A549 (cell line): ENCODE data around the gene ROR1. TPM values are rescaled to one million over a fixed set of nuclear protein-coding genes. Genes with fewer than 3 reads are reported as not detected.
A peak's percentile ranks its signal among the peaks of the same experiment; 100 is the strongest.

ENCODE experiments used
- ATAC-seq, 2 experiments: fragments of 200-7000 bp in 1 of 2; fragments of >200 bp in 1 of 2; cut with Nextera tagmentation in 1 of 2; cut with Tn5 transposase in 1 of 2; 3 replicates each; pipeline versions ENCODE4 v1.8.0 to v1.9.1; 2018 to 2020; ENCODE audit warnings: mild to moderate bottlenecking in 1 of 2, moderate library complexity in 1 of 2
- CTCF ChIA-PET: fragments of 300-600 bp; sonication (Branson Sonifier 250); formaldehyde crosslinking; extraction: SDS; loops from one replicate; lab custom pipeline; 2021; ENCODE audit warnings: antibody characterized with exemption, inconsistent platforms; lab: Yijun Ruan, JAX
- POLR2A ChIA-PET: fragments of 350-600 bp; formaldehyde crosslinking; extraction: SDS; loops from one replicate; lab custom pipeline; 2021; ENCODE audit warnings: antibody characterized with exemption, inconsistent platforms; lab: Yijun Ruan, JAX
- DNase-seq, 2 experiments: peaks; one replicate each; pipeline versions ENCODE4 v3.0.0 to v3.0.0-alpha.2; 2011 to 2016; ENCODE audit warnings: low read depth in 1 of 2, low spot score in 1 of 2
- FAIRE-seq: peaks from 2 replicates; lab custom pipeline; 2011; peaks lifted over from hg19 to GRCh38; lab: Jason Lieb, UNC
- H3K27ac ChIP-seq, 2 experiments: fragments of >200 bp; sonication (Bioruptor Twin); formaldehyde crosslinking; 3 replicates each; pipeline ENCODE4 v1.5.1; 2016 to 2017
- H3K4me1 ChIP-seq: fragments of >200 bp; sonication (Bioruptor Twin); formaldehyde crosslinking; 3 replicates; pipeline ENCODE4 v1.6.1; 2016
- H3K4me2 ChIP-seq: fragments of >200 bp; sonication (Bioruptor Twin); formaldehyde crosslinking; 3 replicates; pipeline ENCODE4 v1.6.1; 2016
- H3K4me3 ChIP-seq: fragments of >200 bp; sonication (Bioruptor Twin); formaldehyde crosslinking; 3 replicates; pipeline ENCODE4 v1.5.1; 2016
- H3K9me3 ChIP-seq: fragments of >200 bp; sonication (Bioruptor Twin); formaldehyde crosslinking; 3 replicates; pipeline ENCODE4 v1.6.1; 2016
- ATOH8 ChIP-seq: fragments of 250-450 bp; sonication (Bioruptor Pico); IDR thresholded peaks from 2 replicates; pipeline ENCODE4 v1.5.0; 2020; ENCODE audit warnings: low read depth, mild to moderate bottlenecking, moderate library complexity
- CEBPB ChIP-seq, 2 experiments: fragments of >200 bp in 1 of 2; sonication (Bioruptor Twin) in 1 of 2; formaldehyde crosslinking in 1 of 2; IDR thresholded peaks; 2 replicates each; pipeline ENCODE4 v1.6.1; 2012 to 2016
- CHD2 ChIP-seq: fragments of 150-350 bp; IDR thresholded peaks from 2 replicates; pipeline ENCODE4 v1.6.1; 2014; ENCODE audit warnings: low read length; ENCODE audit not compliant: partially characterized antibody
- CHD4 ChIP-seq: fragments of 200-600 bp; sonication (generic); IDR thresholded peaks from 2 replicates; pipeline ENCODE4 v1.6.1; 2016; ENCODE audit warnings: antibody characterized with exemption, mild to moderate bottlenecking, borderline replicate concordance
- CTCF ChIP-seq: fragments of >200 bp; sonication (Bioruptor Twin); formaldehyde crosslinking; IDR thresholded peaks from 3 replicates; pipeline ENCODE4 v1.5.1; 2016
- ELK1 ChIP-seq: fragments of 150-350 bp; IDR thresholded peaks from 2 replicates; pipeline ENCODE4 v1.6.1; 2014; ENCODE audit warnings: low read depth, mild to moderate bottlenecking, low read length
- ESRRA ChIP-seq: fragments of 150-350 bp; IDR thresholded peaks from 2 replicates; pipeline ENCODE4 v1.6.1; 2014; ENCODE audit warnings: mild to moderate bottlenecking, low read length, borderline replicate concordance
- HDAC2 ChIP-seq: fragments of 200-600 bp; sonication (generic); IDR thresholded peaks from 2 replicates; pipeline ENCODE4 v1.6.1; 2016
- HOXB13 ChIP-seq: fragments of 250-450 bp; sonication (Bioruptor Pico); IDR thresholded peaks from 2 replicates; pipeline ENCODE4 v1.5.0; 2020; ENCODE audit warnings: low read depth, mild to moderate bottlenecking, moderate library complexity
- HOXB5 ChIP-seq: fragments of 250-450 bp; sonication (Bioruptor Pico); IDR thresholded peaks from 2 replicates; pipeline ENCODE4 v1.5.0; 2020; ENCODE audit warnings: mild to moderate bottlenecking, moderate library complexity
- MAFK ChIP-seq: fragments of 450-650 bp; IDR thresholded peaks from 2 replicates; pipeline ENCODE4 v1.6.1; 2014; ENCODE audit not compliant: partially characterized antibody
- MYC ChIP-seq: IDR thresholded peaks from 2 replicates; pipeline ENCODE4 v1.6.1; 2012; ENCODE audit warnings: mild to moderate bottlenecking, inconsistent platforms, low read length, improper control_type of control experiment, borderline replicate concordance
- POLR2A ChIP-seq: IDR thresholded peaks from 2 replicates; pipeline ENCODE4 v1.6.1; 2012; ENCODE audit warnings: mild to moderate bottlenecking, low read length
- RFX5 ChIP-seq: fragments of 450-650 bp; IDR thresholded peaks from 2 replicates; pipeline ENCODE4 v1.7.1; 2014; ENCODE audit warnings: antibody characterized with exemption, mild to moderate bottlenecking, moderate library complexity
- SREBF2 ChIP-seq: fragments of 450-650 bp; IDR thresholded peaks from 2 replicates; pipeline ENCODE4 v1.6.1; 2014; ENCODE audit warnings: mild to moderate bottlenecking, moderate library complexity
- TP53 ChIP-seq: fragments of 250-450 bp; sonication (Bioruptor Pico); IDR thresholded peaks from 2 replicates; pipeline ENCODE4 v1.5.0; 2021; ENCODE audit warnings: mild to moderate bottlenecking, moderate library complexity
- USF2 ChIP-seq: fragments of 450-650 bp; IDR thresholded peaks from 2 replicates; pipeline ENCODE4 v1.6.1; 2014; ENCODE audit warnings: antibody characterized with exemption
- ZFP36 ChIP-seq: fragments of 450-650 bp; IDR thresholded peaks from 2 replicates; pipeline ENCODE4 v1.6.1; 2014; ENCODE audit warnings: borderline replicate concordance; ENCODE audit not compliant: partially characterized antibody
- WGBS: methylation state at CpG from one replicate; pipeline ENCODE4 v1.1.6; 2017; ENCODE audit errors: missing lambda C conversion rate; 5-methylcytosine and 5-hydroxymethylcytosine counted together
- polyA plus RNA-seq, 4 experiments: library from polyadenylated mRNA; depleted of rRNA in 3 of 4; stranded (reverse); fragments of >200 nt; fragmentation: RNase III in 1 of 4; extraction: RNeasy Plus Mini Kit Qiagen cat#74134 plus additional on column Dnase treatment in 1 of 4; gene quantifications; 2 replicates in 3 of 4; 3 replicates in 1 of 4; pipeline ENCODE4 v1.2.3, GENCODE V29; 2011 to 2017
- TF ChIP-seq, protein P1 (sequence below): fragments of 250-450 bp; sonication (Bioruptor Pico); IDR thresholded peaks from 2 replicates; pipeline ENCODE4 v1.5.0; 2021; ENCODE audit warnings: mild to moderate bottlenecking, moderate library complexity, borderline replicate concordance
- TF ChIP-seq, protein P2 (sequence below): fragments of >200 bp; sonication (Bioruptor Twin); formaldehyde crosslinking; IDR thresholded peaks from 3 replicates; pipeline ENCODE4 v1.6.1; 2016

Gene ROR1
- polyA plus RNA-seq, 2 of the 4 experiments (the other 2 are of a cell fraction) = 6.5 to 19.0 TPM

DNA sequence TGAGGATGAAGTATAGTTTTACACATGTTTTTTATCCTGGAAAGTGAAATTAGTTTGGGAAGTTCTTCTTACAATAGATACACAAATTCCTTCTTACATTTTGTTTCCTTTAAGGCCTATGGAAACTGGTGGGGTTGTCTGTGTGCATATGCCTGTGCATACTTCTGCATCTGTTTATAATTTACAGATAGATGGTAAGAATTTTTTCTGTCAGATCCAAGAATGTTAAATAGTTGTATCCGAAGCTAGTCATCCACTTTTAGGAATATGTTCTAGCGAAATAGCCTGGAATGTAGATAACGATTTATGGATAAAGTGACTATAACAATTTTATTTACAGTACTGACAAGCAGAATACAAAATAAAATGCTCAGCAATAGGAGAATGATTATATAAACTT, 194.1 kb downstream of the ROR1 start (continued):
- TF ChIP-seq, protein P1, sequence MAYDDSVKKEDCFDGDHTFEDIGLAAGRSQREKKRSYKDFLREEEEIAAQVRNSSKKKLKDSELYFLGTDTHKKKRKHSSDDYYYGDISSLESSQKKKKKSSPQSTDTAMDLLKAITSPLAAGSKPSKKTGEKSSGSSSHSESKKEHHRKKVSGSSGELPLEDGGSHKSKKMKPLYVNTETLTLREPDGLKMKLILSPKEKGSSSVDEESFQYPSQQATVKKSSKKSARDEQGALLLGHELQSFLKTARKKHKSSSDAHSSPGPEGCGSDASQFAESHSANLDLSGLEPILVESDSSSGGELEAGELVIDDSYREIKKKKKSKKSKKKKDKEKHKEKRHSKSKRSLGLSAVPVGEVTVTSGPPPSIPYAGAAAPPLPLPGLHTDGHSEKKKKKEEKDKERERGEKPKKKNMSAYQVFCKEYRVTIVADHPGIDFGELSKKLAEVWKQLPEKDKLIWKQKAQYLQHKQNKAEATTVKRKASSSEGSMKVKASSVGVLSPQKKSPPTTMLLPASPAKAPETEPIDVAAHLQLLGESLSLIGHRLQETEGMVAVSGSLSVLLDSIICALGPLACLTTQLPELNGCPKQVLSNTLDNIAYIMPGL = no peak
- TF ChIP-seq CTCF = no peak
- no peak for TF ChIP-seq HOXB5
- TF ChIP-seq ESRRA = no peak
- TF ChIP-seq ELK1 = no peak
- no peak for TF ChIP-seq CEBPB (IDR thresholded peaks at IDR 0.05)
- TF ChIP-seq, all 56 proteins: peak for 0

DNA sequence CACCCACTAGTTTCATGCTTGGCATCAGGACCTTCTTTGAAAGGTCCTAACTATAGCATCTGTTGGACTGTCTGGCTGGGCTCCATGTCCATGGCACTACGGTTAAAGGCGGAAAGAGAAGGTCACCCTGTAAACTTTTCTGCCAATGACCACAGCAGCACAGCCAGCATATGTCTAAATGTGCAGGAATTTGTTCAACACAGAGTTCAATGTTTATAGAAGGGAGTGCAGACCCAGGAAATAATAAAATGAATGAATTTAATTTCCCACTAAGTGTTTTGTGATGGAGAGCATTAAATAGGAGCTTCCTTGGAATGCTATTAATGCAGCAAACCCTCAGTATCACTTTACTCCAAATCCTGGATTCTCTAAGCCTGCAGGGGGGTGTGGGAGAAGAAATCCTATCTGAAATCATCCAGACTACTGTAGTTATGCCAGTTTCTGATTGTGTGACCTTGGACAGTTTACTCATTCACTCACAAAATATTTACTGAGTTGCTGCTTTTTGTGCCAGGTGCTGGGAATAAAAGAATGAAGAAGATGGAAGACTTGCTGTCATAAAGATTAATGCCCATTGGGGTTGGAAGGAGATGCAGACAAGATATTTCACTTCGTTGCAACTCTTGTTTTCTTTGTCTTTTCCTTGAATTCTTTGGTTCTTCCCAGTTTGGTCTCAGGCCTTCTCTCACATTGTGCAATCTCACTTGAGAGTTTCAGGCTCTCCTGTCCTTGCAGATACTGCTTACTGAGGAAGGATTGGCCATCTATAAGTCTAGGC, 195.0 kb downstream of the ROR1 start:
- H3K27ac ChIP-seq = peak overlapping the region in 1 of 2 experiments; percentile 60; a peak in 4 of 6 replicates
- FAIRE-seq (no peak), DNase-seq (no peak), ATAC-seq (no peak)
- POLR2A ChIA-PET = no interaction called here
- H3K4me3 ChIP-seq = no peak overlapping the region
- CTCF ChIA-PET = no interaction called here
- no peaks in the 10 kb centered on the region for H3K9me3 ChIP-seq
- H3K4me2 ChIP-seq = peak overlapping the region; percentile 30
- peaks cover 17% of the 10 kb centered on the region; the same call in 2 of the 3 replicates for H3K4me1 ChIP-seq
- WGBS = 83% methylated on average over 3 of the region's 3 CpGs
- TF ChIP-seq CEBPB (IDR thresholded peaks at IDR 0.05) (peak; percentile 15 to 42; a peak in 1 of 4 replicates), TP53 (CRISPR knock-in tag) (no peak)

- TF ChIP-seq USF2 = no peak
- TF ChIP-seq, all 56 proteins: peak for 0
- ChIA-PET POLR2A (no interaction called here), CTCF (no interaction called here)
- 80% methylated on average over 4 of the region's 4 CpGs for WGBS
- FAIRE-seq (no peak), ATAC-seq (peak; percentile 36 to 54; a peak in 2 of 6 replicates), DNase-seq (peak in 1 of 2 experiments; percentile 24)
- Histone ChIP-seq H3K4me1 (peaks cover 17% of the 10 kb centered on the region; the same call in 2 of the 3 replicates), H3K4me2 (peak overlapping the region; percentile 30), H3K9me3 (no peaks in the 10 kb centered on the region), H3K27ac (peak overlapping the region; percentile 25 to 60; a peak in 4 of 6 replicates), H3K4me3 (no peak overlapping the region)
These were observed 195.7 kb downstream of the ROR1 start for GRCh38 chr1:63969441-63969901.

GRCh38 chr1:63971557-63971956, 197.7 kb downstream of the ROR1 start:
- Histone ChIP-seq H3K9me3 (no peaks in the 10 kb centered on the region), H3K4me2 (no peak overlapping the region), H3K27ac (no peak overlapping the region), H3K4me3 (no peak overlapping the region), H3K4me1 (peaks cover 17% of the 10 kb centered on the region; the same call in 2 of the 3 replicates)
- DNase-seq (no peak), FAIRE-seq (no peak), ATAC-seq (no peak)
- POLR2A ChIA-PET = no interaction called here
- no peak for TF ChIP-seq HDAC2
- TF ChIP-seq CHD4 = no peak
- TF ChIP-seq CEBPB (IDR thresholded peaks at IDR 0.05) = no peak
- TF ChIP-seq ZFP36 = no peak
- TF ChIP-seq HOXB13 = no peak
- TF ChIP-seq RFX5 = no peak
- no peak for TF ChIP-seq MYC
- TF ChIP-seq ATOH8 = no peak
- no peak for TF ChIP-seq SREBF2
- no peak for TF ChIP-seq CHD2
- no peak for TF ChIP-seq MAFK
- TF ChIP-seq, protein P2, sequence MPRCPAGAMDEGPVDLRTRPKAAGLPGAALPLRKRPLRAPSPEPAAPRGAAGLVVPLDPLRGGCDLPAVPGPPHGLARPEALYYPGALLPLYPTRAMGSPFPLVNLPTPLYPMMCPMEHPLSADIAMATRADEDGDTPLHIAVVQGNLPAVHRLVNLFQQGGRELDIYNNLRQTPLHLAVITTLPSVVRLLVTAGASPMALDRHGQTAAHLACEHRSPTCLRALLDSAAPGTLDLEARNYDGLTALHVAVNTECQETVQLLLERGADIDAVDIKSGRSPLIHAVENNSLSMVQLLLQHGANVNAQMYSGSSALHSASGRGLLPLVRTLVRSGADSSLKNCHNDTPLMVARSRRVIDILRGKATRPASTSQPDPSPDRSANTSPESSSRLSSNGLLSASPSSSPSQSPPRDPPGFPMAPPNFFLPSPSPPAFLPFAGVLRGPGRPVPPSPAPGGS = no peak
- TF ChIP-seq POLR2A = no peak
- 86% methylated on average over 3 of the region's 3 CpGs for WGBS
- CTCF ChIA-PET = no interaction called here
